Keratinocyte (primary cell): ENCODE data around the gene RERE. TPM values are rescaled to one million over a fixed set of nuclear protein-coding genes. Genes with fewer than 3 reads are reported as not detected.

ENCODE experiments used
- DNase-seq: peaks from one replicate; pipeline ENCODE4 v3.0.0-alpha.2; 2011; ENCODE audit warnings: low read depth, missing footprints, low spot score
- FAIRE-seq: peaks from 2 replicates; lab custom pipeline; 2011; peaks lifted over from hg19 to GRCh38; lab: Jason Lieb, UNC
- H2AFZ ChIP-seq: 2 replicates; pipeline ENCODE4 v1.6.0; 2012; ENCODE audit warnings: low read length, control low read depth, inconsistent platforms; ENCODE audit not compliant: control insufficient read depth
- H3K27ac ChIP-seq: 2 replicates; pipeline ENCODE4 v1.5.1; 2011; ENCODE audit warnings: low read length; ENCODE audit not compliant: control insufficient read depth, insufficient read depth
- H3K27me3 ChIP-seq: 3 replicates; pipeline ENCODE4 v1.6.0; 2011; ENCODE audit warnings: low read length; ENCODE audit not compliant: control insufficient read depth, insufficient read depth; ENCODE audit errors: extremely low read depth
- H3K36me3 ChIP-seq, 2 experiments: 2 replicates in 1 of 2; 3 replicates in 1 of 2; pipeline ENCODE4 v1.5.1; 2011; ENCODE audit warnings: low read length in 2 of 2, mild to moderate bottlenecking in 1 of 2; ENCODE audit not compliant: control insufficient read depth in 2 of 2, insufficient read depth in 2 of 2; ENCODE audit errors: extremely low read depth in 1 of 2
- H3K4me1 ChIP-seq: 3 replicates; pipeline ENCODE4 v1.5.1; 2011; ENCODE audit warnings: low read length; ENCODE audit not compliant: control insufficient read depth, insufficient read depth; ENCODE audit errors: extremely low read depth
- H3K4me2 ChIP-seq: 3 replicates; pipeline ENCODE4 v1.6.0; 2011; ENCODE audit warnings: low read depth, low read length; ENCODE audit not compliant: control insufficient read depth, insufficient read depth; ENCODE audit errors: extremely low read depth
- H3K4me3 ChIP-seq, 3 experiments: fragments of 200-600 bp in 1 of 3; sonication (generic) in 1 of 3; 2 replicates in 2 of 3; 3 replicates in 1 of 3; pipeline ENCODE4 v1.5.1; 2011 to 2016; ENCODE audit warnings: low read length in 3 of 3, mild to moderate bottlenecking in 3 of 3, control low read depth in 2 of 3, inconsistent platforms in 1 of 3, low read depth in 1 of 3, mixed read lengths in 1 of 3, mixed run types in 1 of 3, moderate library complexity in 1 of 3; ENCODE audit not compliant: control insufficient read depth in 2 of 3, insufficient read depth in 2 of 3; ENCODE audit errors: extremely low read depth in 1 of 3
- H3K79me2 ChIP-seq: 2 replicates; pipeline ENCODE4 v1.6.0; 2012; ENCODE audit warnings: low read length; ENCODE audit not compliant: control insufficient read depth, insufficient read depth
- H3K9ac ChIP-seq: 3 replicates; pipeline ENCODE4 v1.6.0; 2011; ENCODE audit warnings: low read length; ENCODE audit not compliant: control insufficient read depth, insufficient read depth; ENCODE audit errors: extremely low read depth
- H3K9me1 ChIP-seq: 3 replicates; pipeline ENCODE4 v1.6.0; 2011; ENCODE audit warnings: low read length; ENCODE audit not compliant: control insufficient read depth, insufficient read depth; ENCODE audit errors: extremely low read depth
- H3K9me3 ChIP-seq: 2 replicates; pipeline ENCODE4 v1.5.1; 2012; ENCODE audit warnings: low read depth, low read length; ENCODE audit not compliant: control insufficient read depth
- H4K20me1 ChIP-seq: 3 replicates; pipeline ENCODE4 v1.6.0; 2011; ENCODE audit warnings: low read length; ENCODE audit not compliant: control insufficient read depth, insufficient read depth; ENCODE audit errors: extremely low read depth
- EZH2 ChIP-seq: IDR thresholded peaks from one replicate; pipeline ENCODE4 v1.6.1; 2012; ENCODE audit warnings: inconsistent platforms, mild to moderate bottlenecking, low read length, moderate library complexity
- dilution Hi-C: fragments of 300-500 bp; cut with MboI; formaldehyde crosslinking; loops from one replicate; pipeline ENCODE4 v1.7.0; 2020; ENCODE audit warnings: low sequenced_read_pairs; ENCODE audit not compliant: extremely low pct_ligation_motif_present
- polyA plus RNA-seq, 5 experiments: library from polyadenylated mRNA; depleted of rRNA in 3 of 5; stranded (reverse) in 3 of 5; stranded (forward) in 1 of 5; unstranded in 1 of 5; fragments of >200 nt; gene quantifications; 1 replicate in 1 of 5; 2 replicates in 3 of 5; 3 replicates in 1 of 5; pipeline versions ENCODE4 v1.2.1 to v1.2.3, GENCODE V29; 2011 to 2012; ENCODE audit warnings: missing spikeins in 2 of 5, low read depth in 1 of 5, low replicate concordance in 1 of 5
- TF ChIP-seq, protein P1 (sequence below), 3 experiments: IDR thresholded peaks in 1 of 3; conservative IDR thresholded peaks in 1 of 3; optimal IDR thresholded peaks in 1 of 3; 2 replicates in 2 of 3; 3 replicates in 1 of 3; pipeline versions ENCODE3 to v1.5.1; 2011; ENCODE audit warnings: low read length in 3 of 3, mild to moderate bottlenecking in 3 of 3, moderate library complexity in 2 of 3, control low read depth in 1 of 3, inconsistent platforms in 1 of 3; ENCODE audit not compliant: insufficient read depth in 2 of 3; ENCODE audit errors: extremely low read depth in 1 of 3

The RERE gene
- polyA plus RNA-seq, 1 donor (not counting 4 experiments of a cell fraction or from before 2014, with no cell fraction given) = 3.8 TPM

DNA sequence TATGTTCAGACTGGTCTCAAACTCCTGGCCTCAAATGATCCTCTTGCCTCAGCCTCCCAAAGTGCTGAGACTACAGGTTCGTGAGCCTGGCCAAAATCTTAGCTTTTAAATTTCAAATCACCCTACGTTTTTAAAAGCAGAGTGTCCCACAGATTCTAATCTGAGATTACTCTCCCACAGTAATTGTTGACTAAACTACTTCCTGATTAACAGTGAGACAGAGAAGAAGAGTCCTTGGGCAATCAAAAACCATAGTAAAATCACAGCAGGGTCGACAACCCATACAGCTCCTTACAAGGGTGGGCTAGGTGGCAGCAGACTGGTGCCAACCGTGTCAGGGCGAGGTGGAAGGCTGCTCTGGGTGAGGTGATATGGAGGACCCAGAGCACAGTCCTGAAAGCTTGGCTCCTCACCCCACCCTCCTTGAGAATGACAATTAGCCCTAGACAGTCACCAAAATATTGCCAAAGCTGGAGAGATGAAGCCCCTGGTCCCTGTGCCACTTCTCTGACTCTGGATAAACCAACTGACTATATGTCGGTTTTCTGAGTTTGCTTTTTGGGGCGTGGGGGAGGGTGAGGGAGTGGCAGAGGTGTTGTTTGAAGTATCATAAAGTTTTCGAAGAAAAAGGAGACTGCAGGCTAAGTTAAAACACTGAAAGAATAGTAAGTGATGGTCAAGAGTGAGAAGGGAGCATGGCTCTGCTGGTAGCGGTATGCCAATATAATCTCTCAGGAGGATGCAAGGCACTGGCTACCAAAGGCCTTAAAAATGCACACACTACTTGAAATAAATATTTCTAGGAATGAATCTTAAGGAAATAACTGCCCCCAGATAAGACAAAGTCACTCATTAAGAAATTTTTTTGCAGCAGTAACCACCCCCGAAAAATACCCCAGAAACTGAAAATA, 412.7 kb downstream of the RERE start:
- Histone ChIP-seq H3K9me3 (no peaks in the 10 kb centered on the region), H3K9me1 (peaks cover 2% of the 10 kb centered on the region), H3K79me2 (peaks cover 18% of the 10 kb centered on the region), H3K4me1 (peaks cover 14% of the 10 kb centered on the region), H3K27ac (no peak overlapping the region), H3K9ac (no peak overlapping the region), H3K27me3 (no peaks in the 10 kb centered on the region), H3K4me2 (no peak overlapping the region), H3K36me3 (peaks cover 2 to 8% of the 10 kb centered on the region in 2 experiments), H2AFZ (no peak overlapping the region), H3K4me3 (no peak overlapping the region), H4K20me1 (peaks cover 4% of the 10 kb centered on the region)
- DNase-seq (no peak), FAIRE-seq (no peak)
- dilution Hi-C loops = no loop called here
- no peak for TF ChIP-seq EZH2
- TF ChIP-seq, protein P1, sequence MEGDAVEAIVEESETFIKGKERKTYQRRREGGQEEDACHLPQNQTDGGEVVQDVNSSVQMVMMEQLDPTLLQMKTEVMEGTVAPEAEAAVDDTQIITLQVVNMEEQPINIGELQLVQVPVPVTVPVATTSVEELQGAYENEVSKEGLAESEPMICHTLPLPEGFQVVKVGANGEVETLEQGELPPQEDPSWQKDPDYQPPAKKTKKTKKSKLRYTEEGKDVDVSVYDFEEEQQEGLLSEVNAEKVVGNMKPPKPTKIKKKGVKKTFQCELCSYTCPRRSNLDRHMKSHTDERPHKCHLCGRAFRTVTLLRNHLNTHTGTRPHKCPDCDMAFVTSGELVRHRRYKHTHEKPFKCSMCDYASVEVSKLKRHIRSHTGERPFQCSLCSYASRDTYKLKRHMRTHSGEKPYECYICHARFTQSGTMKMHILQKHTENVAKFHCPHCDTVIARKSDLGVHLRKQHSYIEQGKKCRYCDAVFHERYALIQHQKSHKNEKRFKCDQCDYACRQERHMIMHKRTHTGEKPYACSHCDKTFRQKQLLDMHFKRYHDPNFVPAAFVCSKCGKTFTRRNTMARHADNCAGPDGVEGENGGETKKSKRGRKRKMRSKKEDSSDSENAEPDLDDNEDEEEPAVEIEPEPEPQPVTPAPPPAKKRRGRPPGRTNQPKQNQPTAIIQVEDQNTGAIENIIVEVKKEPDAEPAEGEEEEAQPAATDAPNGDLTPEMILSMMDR (optimal IDR thresholded peaks at IDR 0.05 in 1 of 3, IDR thresholded peaks at IDR 0.05 in 1 of 3, conservative IDR thresholded peaks at IDR 0.05 in 1 of 3; ENCODE audit: extremely low read depth in 1 of 3, insufficient read depth in 2 of 3, low read length in 3 of 3) = no peak

DNA sequence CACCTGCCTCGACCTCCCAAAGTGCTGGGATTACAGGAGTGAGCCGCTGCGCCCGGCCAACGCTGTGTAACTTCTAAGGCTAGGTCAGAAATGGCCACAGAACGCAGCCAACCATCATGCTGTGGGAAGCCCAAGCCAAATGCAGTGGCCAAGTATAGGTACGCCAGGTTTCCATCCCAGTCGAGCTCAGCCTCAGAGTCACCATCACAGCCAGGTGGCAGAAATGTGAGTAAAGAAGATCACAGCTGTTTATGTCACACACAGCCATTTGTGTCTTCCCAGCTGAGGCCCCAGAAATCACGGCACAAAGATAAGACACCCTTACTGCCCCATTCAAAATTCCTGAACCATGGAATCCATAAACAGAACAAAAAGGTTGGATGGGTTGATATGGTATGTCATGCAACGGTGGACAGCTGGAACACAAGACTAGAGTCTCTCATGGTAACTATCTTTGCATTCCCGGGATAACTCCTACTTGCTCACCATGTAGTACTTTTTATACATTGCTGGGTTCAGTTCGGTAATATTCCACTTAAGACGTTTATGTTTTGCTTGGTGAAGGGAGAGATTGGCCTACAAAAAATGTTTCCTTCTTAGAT, 415.2 kb downstream of the RERE start:
- Histone ChIP-seq H4K20me1 (no peaks in the 10 kb centered on the region), H3K27me3 (no peaks in the 10 kb centered on the region), H3K9me3 (no peaks in the 10 kb centered on the region), H3K4me1 (peaks cover 12% of the 10 kb centered on the region), H3K4me2 (no peak overlapping the region), H3K4me3 (no peak overlapping the region), H3K79me2 (peaks cover 14% of the 10 kb centered on the region), H3K9me1 (no peaks in the 10 kb centered on the region), H3K9ac (no peak overlapping the region), H2AFZ (no peak overlapping the region), H3K36me3 (peaks cover 5 to 8% of the 10 kb centered on the region in 2 experiments), H3K27ac (no peak overlapping the region)
- DNase-seq (no peak), FAIRE-seq (no peak)
- dilution Hi-C loops = no loop called here
- TF ChIP-seq EZH2 = no peak
- TF ChIP-seq, protein P1 (optimal IDR thresholded peaks at IDR 0.05 in 1 of 3, IDR thresholded peaks at IDR 0.05 in 1 of 3, conservative IDR thresholded peaks at IDR 0.05 in 1 of 3; ENCODE audit: extremely low read depth in 1 of 3, insufficient read depth in 2 of 3, low read length in 3 of 3) = no peak
